Natural killer cell (primary cell): ENCODE results near the gene SMO. TPM values are rescaled to one million over a fixed set of nuclear protein-coding genes. Genes with fewer than 3 reads are reported as not detected.
"Not testable (repeated sequence)": the region's sequence is repeated elsewhere in the genome, so short reads cannot be mapped to it uniquely, and the experiment has no call there.

ENCODE experiments used
- ATAC-seq, 3 donors: fragments of 150-1000 bp in 2 of 3; fragments of 200-7000 bp in 1 of 3; cut with Tn5 transposase; 1 replicate in 1 of 3; 2 replicates in 2 of 3; pipeline ENCODE4 v1.10.0; 2021; ENCODE audit warnings: mild to moderate bottlenecking in 2 of 3, moderate library complexity in 2 of 3
- DNase-seq, 2 donors: peaks; one replicate each; pipeline versions ENCODE4 v3.0.0 to v3.0.0-alpha.2; 2013 to 2021; ENCODE audit warnings: mixed read lengths in 1 of 2
- H3K27ac ChIP-seq: one replicate; pipeline ENCODE4 v1.5.1; 2013; ENCODE audit warnings: mild to moderate bottlenecking, low read length
- H3K27me3 ChIP-seq: one replicate; pipeline ENCODE4 v1.6.1; 2013; ENCODE audit warnings: low read length; ENCODE audit not compliant: control insufficient read depth, insufficient read depth
- H3K36me3 ChIP-seq: one replicate; pipeline ENCODE4 v1.6.1; 2013; ENCODE audit warnings: low read length; ENCODE audit not compliant: control insufficient read depth, insufficient read depth
- H3K4me1 ChIP-seq: one replicate; pipeline ENCODE4 v1.6.1; 2013; ENCODE audit warnings: low read length; ENCODE audit not compliant: control insufficient read depth, insufficient read depth
- H3K4me3 ChIP-seq: one replicate; pipeline ENCODE4 v1.5.1; 2013; ENCODE audit warnings: low read length
- H3K9me3 ChIP-seq: one replicate; pipeline ENCODE4 v1.6.1; 2013; ENCODE audit warnings: low read length; ENCODE audit not compliant: control insufficient read depth, insufficient read depth
- H3K27ac Mint-ChIP-seq, 2 donors: one replicate each; pipeline ENCODE4 v1.8.0; 2022; ENCODE audit warnings: mild to moderate bottlenecking in 2 of 2, mixed read lengths in 2 of 2, moderate library complexity in 1 of 2
- H3K27me3 Mint-ChIP-seq, 2 donors: one replicate each; pipeline ENCODE4 v1.8.0; 2022; ENCODE audit warnings: low read depth in 2 of 2, mixed read lengths in 2 of 2
- H3K36me3 Mint-ChIP-seq: one replicate; pipeline ENCODE4 v1.8.0; 2022; ENCODE audit warnings: mixed read lengths
- H3K4me1 Mint-ChIP-seq, 2 donors: one replicate each; pipeline ENCODE4 v1.8.0; 2022; ENCODE audit warnings: mixed read lengths in 2 of 2
- H3K4me3 Mint-ChIP-seq: one replicate; pipeline ENCODE4 v1.8.0; 2022; ENCODE audit warnings: mild to moderate bottlenecking, moderate library complexity, mixed read lengths
- H3K9me3 Mint-ChIP-seq, 2 donors: one replicate each; pipeline ENCODE4 v1.8.0; 2022; ENCODE audit warnings: mixed read lengths in 2 of 2
- CTCF ChIP-seq: fragments of 200-600 bp; IDR thresholded peaks from one replicate; pipeline ENCODE4 v1.8.0; 2022; ENCODE audit warnings: antibody characterized with exemption
- WGBS: methylation state at CpG from one replicate; pipeline ENCODE4 v1.1.7; 2013; ENCODE audit warnings: missing lambda C conversion rate; ENCODE audit not compliant: insufficient coverage; 5-methylcytosine and 5-hydroxymethylcytosine counted together
- intact Hi-C: fragments of 100-400 bp; cut with micrococcal nuclease; formaldehyde crosslinking; loops from one replicate; pipeline ENCODE4 v1.14.2; 2022
- total RNA-seq, 4 donors: library from RNA; stranded (reverse); fragments of 120-200 nt in 1 of 4; gene quantifications; one replicate each; pipeline versions ENCODE4 v1.2.3 to v1.2.4, GENCODE V29; 2013 to 2022

The SMO gene
- total RNA-seq, 3 donors from 2014 or later (not counting 1 experiment from before 2014, with no cell fraction given) = 0.09 to 0.50 (median 0.50) TPM

DNA sequence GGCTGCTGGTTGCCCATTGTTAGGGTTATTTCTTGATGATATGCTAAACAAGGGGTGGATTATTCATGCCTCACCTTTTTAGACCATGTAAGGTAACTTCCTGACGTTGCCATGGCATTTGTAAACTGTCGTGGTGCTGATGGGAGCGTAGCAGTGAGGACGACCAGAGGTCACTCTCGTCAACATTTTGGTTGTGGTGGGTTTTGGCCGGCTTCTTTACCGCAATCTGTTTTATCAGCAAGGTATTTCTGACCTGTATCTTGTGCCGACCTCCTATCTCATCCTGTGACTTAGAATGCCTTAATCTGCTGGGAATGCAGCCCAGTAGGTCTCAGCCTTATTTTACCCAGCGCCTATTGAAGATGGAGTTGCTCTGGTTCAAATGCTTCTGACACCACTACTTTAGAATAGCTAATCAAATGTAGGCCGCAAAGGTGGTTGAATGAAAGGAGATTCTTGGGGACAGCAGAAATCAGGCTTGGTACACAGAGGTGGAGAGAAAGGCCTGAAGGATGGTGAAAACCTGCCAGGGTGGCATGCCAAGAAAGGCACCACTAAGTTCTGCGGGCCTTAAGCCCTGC is 17.9 kb upstream of the SMO start:
- ATAC-seq = no peak
- no peaks in the 10 kb centered on the region for H3K36me3 Mint-ChIP-seq

GRCh38 chr7:129173861-129174260 is 14.6 kb upstream of the SMO start:
- H3K4me3 ChIP-seq, H3K27ac Mint-ChIP-seq, H3K4me3 Mint-ChIP-seq, H3K9me3 ChIP-seq, H3K4me1 ChIP-seq, H3K27me3 ChIP-seq, H3K27ac ChIP-seq, H3K9me3 Mint-ChIP-seq, H3K36me3 Mint-ChIP-seq, H3K36me3 ChIP-seq, intact Hi-C loops, ATAC-seq, H3K4me1 Mint-ChIP-seq, DNase-seq: not testable (repeated sequence)
- H3K27me3 Mint-ChIP-seq = peaks cover 0 to 15% of the 10 kb centered on the region in 2 donors
- 96% methylated on average over 7 of the region's 7 CpGs for WGBS

More for the DNA sequence above, 17.9 kb upstream of the SMO start:
- Mint-ChIP-seq H3K9me3 (no peaks in the 10 kb centered on the region), H3K4me1 (peaks cover 0 to 10% of the 10 kb centered on the region in 2 donors), H3K27me3 (peaks cover 0 to 12% of the 10 kb centered on the region in 2 donors), H3K4me3 (no peak overlapping the region), H3K27ac (no peak overlapping the region)
- intact Hi-C loops = no loop called here
- TF ChIP-seq CTCF = no peak
- 89% methylated on average over 11 of the region's 11 CpGs for WGBS
- no peak overlapping the region for H3K27ac ChIP-seq
- no peaks in the 10 kb centered on the region for H3K36me3 ChIP-seq
- H3K9me3 ChIP-seq = no peaks in the 10 kb centered on the region
- no peak overlapping the region for H3K4me3 ChIP-seq
- H3K4me1 ChIP-seq = peaks cover 10% of the 10 kb centered on the region
- no peak for DNase-seq
- H3K27me3 ChIP-seq = peaks cover 2% of the 10 kb centered on the region

DNA sequence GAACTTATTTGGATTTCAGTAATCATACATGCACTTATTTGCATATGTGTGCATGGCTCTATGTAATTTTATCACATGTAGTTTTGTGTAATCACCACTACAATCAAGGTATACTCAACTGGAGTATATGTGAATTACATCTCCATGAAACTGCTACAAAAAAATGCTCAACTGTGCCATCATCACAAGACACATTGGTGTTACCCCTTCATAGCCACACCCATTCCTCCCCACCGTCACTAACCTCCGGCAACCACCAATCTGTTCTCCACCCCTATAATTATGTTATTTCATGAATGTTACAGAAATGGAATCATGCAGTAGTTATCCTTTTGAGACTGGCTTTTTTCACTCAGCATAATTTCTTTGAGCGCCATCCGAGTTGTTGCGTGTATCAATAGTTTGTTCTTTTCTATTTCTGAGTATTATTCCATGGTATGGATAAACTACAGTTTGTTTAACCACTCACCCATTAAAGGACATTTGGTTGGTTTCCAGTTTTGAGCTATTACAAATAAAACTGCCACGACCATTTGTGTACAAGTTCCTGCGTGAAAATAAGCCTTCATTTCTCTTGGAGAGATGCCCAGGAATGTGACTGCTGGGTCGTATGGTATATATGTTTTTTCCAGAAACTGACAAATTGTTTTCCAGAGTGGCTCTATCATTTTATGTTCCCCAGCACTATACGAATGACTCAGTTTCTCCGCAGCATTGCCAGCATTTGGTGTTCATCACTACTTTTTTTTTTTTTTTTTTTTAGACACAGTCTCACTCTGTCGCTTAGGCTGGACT is 11.3 kb upstream of the SMO start:
- intact Hi-C loops = no loop called here
- no peaks in the 10 kb centered on the region for H3K27me3 ChIP-seq
- Mint-ChIP-seq H3K4me1 (no peaks in the 10 kb centered on the region), H3K36me3 (no peaks in the 10 kb centered on the region), H3K9me3 (no peaks in the 10 kb centered on the region), H3K27me3 (peaks cover 13 to 21% of the 10 kb centered on the region in 2 donors), H3K4me3 (no peak overlapping the region), H3K27ac (no peak overlapping the region)
- no peaks in the 10 kb centered on the region for H3K4me1 ChIP-seq
- no peak overlapping the region for H3K4me3 ChIP-seq
- no peak for DNase-seq
- no peak for TF ChIP-seq CTCF
- no peak for ATAC-seq
- H3K36me3 ChIP-seq = no peaks in the 10 kb centered on the region
- WGBS = 87% methylated on average over 8 of the region's 11 CpGs
- no peak overlapping the region for H3K27ac ChIP-seq
- H3K9me3 ChIP-seq = no peaks in the 10 kb centered on the region

DNA sequence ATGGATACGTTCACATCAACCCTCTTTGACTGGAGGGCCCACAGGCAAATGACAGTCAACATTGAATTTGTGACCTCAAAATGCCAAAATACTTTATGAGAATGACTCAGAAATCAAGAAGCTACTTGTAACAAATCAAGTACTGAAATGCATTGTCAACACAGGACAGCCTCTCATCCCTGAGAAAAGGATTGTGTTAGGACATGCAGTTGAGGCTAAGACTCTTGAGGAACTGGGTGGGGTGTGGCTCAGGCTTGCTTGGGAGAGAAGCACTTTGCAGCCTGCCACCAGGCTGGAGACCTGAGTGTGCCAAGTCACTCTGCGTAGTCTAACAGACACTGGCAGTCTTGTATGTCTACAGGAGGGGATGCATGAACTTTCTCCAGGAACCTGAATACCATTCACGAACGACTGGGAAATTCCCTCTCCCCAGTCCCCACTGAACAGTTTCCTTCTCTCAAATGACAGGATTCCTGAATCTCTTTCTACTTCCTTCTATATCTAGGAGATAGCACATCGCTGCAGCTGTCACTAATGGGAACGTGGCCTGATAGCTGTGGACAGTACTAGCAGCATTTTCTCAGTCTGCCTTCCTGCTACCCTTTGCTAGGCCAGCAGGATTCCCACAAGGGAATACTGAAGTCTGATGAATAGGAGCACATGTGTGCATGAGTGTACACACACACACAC is 3.3 kb upstream of the SMO start:
- H3K9me3 Mint-ChIP-seq = no peaks in the 10 kb centered on the region
- no peak overlapping the region for H3K4me3 ChIP-seq
- H3K27ac ChIP-seq = no peak overlapping the region
- H3K4me1 Mint-ChIP-seq = peaks cover 5 to 7% of the 10 kb centered on the region in 2 donors
- H3K36me3 ChIP-seq = no peaks in the 10 kb centered on the region
- H3K27ac Mint-ChIP-seq = no peak overlapping the region
- H3K27me3 Mint-ChIP-seq = peaks cover 29 to 30% of the 10 kb centered on the region in 2 donors
- no peaks in the 10 kb centered on the region for H3K9me3 ChIP-seq
- H3K4me1 ChIP-seq = peaks cover 14% of the 10 kb centered on the region
- peaks cover 13% of the 10 kb centered on the region for H3K27me3 ChIP-seq
- ATAC-seq (no peak), DNase-seq (no peak)
- H3K36me3 Mint-ChIP-seq = no peaks in the 10 kb centered on the region
- WGBS = 88% methylated on average over 6 of the region's 6 CpGs
- TF ChIP-seq CTCF = no peak
- intact Hi-C loops = no loop called here
- no peak overlapping the region for H3K4me3 Mint-ChIP-seq
